ENCODE results near the gene NFASC. TPM values are rescaled to one million over a fixed set of nuclear protein-coding genes. Genes with fewer than 3 reads are reported as not detected.

The NFASC gene
- total and polyA plus RNA-seq, 4 donors: 0.23 to 5.4 (median 1.9) TPM

DNA sequence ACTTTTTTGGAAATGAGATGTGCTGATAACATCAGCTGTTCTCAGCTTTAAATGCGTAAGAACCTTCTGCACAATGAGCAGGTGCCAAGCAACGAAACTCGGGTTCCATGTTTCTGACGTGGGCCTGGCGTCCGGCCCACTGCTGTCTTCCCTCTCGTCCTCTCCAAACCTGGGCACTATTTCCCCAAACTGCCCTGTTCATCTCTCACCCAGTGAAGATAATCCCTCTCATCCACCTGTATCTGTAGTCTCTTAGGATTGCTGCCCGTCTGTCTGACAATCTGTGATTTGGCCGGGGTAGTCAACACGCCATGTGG lies 122.3 kb downstream of the NFASC start:
- Histone ChIP-seq H3K9ac (ENCODE audit: low read depth in 1 of 2, low read length in 2 of 2) (no peak overlapping the region), H3K9me3 (ENCODE audit: control insufficient read depth in 4 of 4, low read length in 3 of 4) (no peaks in the 10 kb centered on the region), H3K36me3 (ENCODE audit: control insufficient read depth in 4 of 4, insufficient read depth in 3 of 4, low read depth in 1 of 4, low read length in 3 of 4) (no peaks in the 10 kb centered on the region), H3K27me3 (ENCODE audit: control insufficient read depth in 4 of 4, insufficient read depth in 4 of 4, low read length in 3 of 4) (no peaks in the 10 kb centered on the region), H3K27ac (ENCODE audit: low read depth in 1 of 2, low read length in 2 of 2) (peak overlapping the region in 1 of 2 donors; percentile 20), H3K4me3 (ENCODE audit: low read depth in 1 of 3, low read length in 3 of 3) (no peak overlapping the region), H3K4me1 (ENCODE audit: control insufficient read depth in 4 of 4, insufficient read depth in 4 of 4, low read length in 3 of 4) (peaks cover 15 to 36% (median 27%) of the 10 kb centered on the region in 4 donors)
- TF ChIP-seq REST (IDR thresholded peaks at IDR 0.05): no peak
- no peak for TF ChIP-seq RAD21 (IDR thresholded peaks at IDR 0.05)
- DNase-seq (ENCODE audit: low spot score): no peak
- 93% methylated on average over 10 of the region's 10 CpGs for WGBS

- H3K9me3 ChIP-seq (ENCODE audit: control insufficient read depth in 4 of 4, low read length in 3 of 4): no peaks in the 10 kb centered on the region
- H3K27ac ChIP-seq (ENCODE audit: low read depth in 1 of 2, low read length in 2 of 2): peak overlapping the region; percentile 15 to 59
- no peak overlapping the region for H3K4me3 ChIP-seq (ENCODE audit: low read depth in 1 of 3, low read length in 3 of 3)
- TF ChIP-seq FOXA2 (IDR thresholded peaks at IDR 0.05) (no peak), SP1 (IDR thresholded peaks at IDR 0.05) (no peak), JUND (IDR thresholded peaks at IDR 0.05) (no peak), FOXA1 (IDR thresholded peaks at IDR 0.05) (no peak), TAF1 (conservative IDR thresholded peaks at IDR 0.05) (no peak), GABPA (IDR thresholded peaks at IDR 0.05 in 1 of 2, conservative IDR thresholded peaks at IDR 0.05 in 1 of 2) (no peak), RAD21 (IDR thresholded peaks at IDR 0.05) (no peak), HNF4A (conservative IDR thresholded peaks at IDR 0.05) (no peak)
- TF ChIP-seq, protein P1, sequence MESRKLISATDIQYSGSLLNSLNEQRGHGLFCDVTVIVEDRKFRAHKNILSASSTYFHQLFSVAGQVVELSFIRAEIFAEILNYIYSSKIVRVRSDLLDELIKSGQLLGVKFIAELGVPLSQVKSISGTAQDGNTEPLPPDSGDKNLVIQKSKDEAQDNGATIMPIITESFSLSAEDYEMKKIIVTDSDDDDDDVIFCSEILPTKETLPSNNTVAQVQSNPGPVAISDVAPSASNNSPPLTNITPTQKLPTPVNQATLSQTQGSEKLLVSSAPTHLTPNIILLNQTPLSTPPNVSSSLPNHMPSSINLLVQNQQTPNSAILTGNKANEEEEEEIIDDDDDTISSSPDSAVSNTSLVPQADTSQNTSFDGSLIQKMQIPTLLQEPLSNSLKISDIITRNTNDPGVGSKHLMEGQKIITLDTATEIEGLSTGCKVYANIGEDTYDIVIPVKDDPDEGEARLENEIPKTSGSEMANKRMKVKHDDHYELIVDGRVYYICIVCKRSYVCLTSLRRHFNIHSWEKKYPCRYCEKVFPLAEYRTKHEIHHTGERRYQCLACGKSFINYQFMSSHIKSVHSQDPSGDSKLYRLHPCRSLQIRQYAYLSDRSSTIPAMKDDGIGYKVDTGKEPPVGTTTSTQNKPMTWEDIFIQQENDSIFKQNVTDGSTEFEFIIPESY (IDR thresholded peaks at IDR 0.05): no peak
- peaks cover 15 to 33% (median 27%) of the 10 kb centered on the region in 4 donors for H3K4me1 ChIP-seq (ENCODE audit: control insufficient read depth in 4 of 4, insufficient read depth in 4 of 4, low read length in 3 of 4)
- H3K9ac ChIP-seq (ENCODE audit: low read depth in 1 of 2, low read length in 2 of 2): no peak overlapping the region
- H3K36me3 ChIP-seq (ENCODE audit: control insufficient read depth in 4 of 4, insufficient read depth in 3 of 4, low read depth in 1 of 4, low read length in 3 of 4): no peaks in the 10 kb centered on the region
- WGBS: 61% methylated on average over 10 of the region's 10 CpGs
- no peak for DNase-seq (ENCODE audit: low spot score)
- no peaks in the 10 kb centered on the region for H3K27me3 ChIP-seq (ENCODE audit: control insufficient read depth in 4 of 4, insufficient read depth in 4 of 4, low read length in 3 of 4)
These were observed 123.6 kb downstream of the NFASC start for GRCh38 chr1:204994086-204994862.

- 91% methylated on average over 22 of the region's 22 CpGs for whole genome bisulfite sequencing
- Histone ChIP-seq H3K36me3 (ENCODE audit: control insufficient read depth in 4 of 4, insufficient read depth in 3 of 4, low read depth in 1 of 4, low read length in 3 of 4) (no peaks in the 10 kb centered on the region), H3K4me1 (ENCODE audit: control insufficient read depth in 4 of 4, insufficient read depth in 4 of 4, low read length in 3 of 4) (peaks cover 8 to 34% (median 26%) of the 10 kb centered on the region in 4 donors), H3K9me3 (ENCODE audit: control insufficient read depth in 4 of 4, low read length in 3 of 4) (no peaks in the 10 kb centered on the region), H3K27ac (ENCODE audit: low read depth in 1 of 2, low read length in 2 of 2) (no peak overlapping the region), H3K4me3 (ENCODE audit: low read depth in 1 of 3, low read length in 3 of 3) (no peak overlapping the region), H3K27me3 (ENCODE audit: control insufficient read depth in 4 of 4, insufficient read depth in 4 of 4, low read length in 3 of 4) (no peaks in the 10 kb centered on the region), H3K9ac (ENCODE audit: low read depth in 1 of 2, low read length in 2 of 2) (no peak overlapping the region)
- DNase-seq (ENCODE audit: low spot score): no peak
- TF ChIP-seq, protein P2, sequence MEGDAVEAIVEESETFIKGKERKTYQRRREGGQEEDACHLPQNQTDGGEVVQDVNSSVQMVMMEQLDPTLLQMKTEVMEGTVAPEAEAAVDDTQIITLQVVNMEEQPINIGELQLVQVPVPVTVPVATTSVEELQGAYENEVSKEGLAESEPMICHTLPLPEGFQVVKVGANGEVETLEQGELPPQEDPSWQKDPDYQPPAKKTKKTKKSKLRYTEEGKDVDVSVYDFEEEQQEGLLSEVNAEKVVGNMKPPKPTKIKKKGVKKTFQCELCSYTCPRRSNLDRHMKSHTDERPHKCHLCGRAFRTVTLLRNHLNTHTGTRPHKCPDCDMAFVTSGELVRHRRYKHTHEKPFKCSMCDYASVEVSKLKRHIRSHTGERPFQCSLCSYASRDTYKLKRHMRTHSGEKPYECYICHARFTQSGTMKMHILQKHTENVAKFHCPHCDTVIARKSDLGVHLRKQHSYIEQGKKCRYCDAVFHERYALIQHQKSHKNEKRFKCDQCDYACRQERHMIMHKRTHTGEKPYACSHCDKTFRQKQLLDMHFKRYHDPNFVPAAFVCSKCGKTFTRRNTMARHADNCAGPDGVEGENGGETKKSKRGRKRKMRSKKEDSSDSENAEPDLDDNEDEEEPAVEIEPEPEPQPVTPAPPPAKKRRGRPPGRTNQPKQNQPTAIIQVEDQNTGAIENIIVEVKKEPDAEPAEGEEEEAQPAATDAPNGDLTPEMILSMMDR (IDR thresholded peaks at IDR 0.05; ENCODE audit: low read depth, low read length, missing input control): no peak
- TF ChIP-seq ATF3 (IDR thresholded peaks at IDR 0.05) (no peak), TAF1 (conservative IDR thresholded peaks at IDR 0.05) (no peak)
These were observed 126.3 kb downstream of the NFASC start for GRCh38 chr1:204996981-204997380.
